IPS-15b (cell line): ENCODE measurements around the gene GPR183.

Source experiments
- H3K27me3 ChIP-seq: one replicate; pipeline ENCODE4 v1.6.1; 2013; ENCODE audit warnings: low read length; ENCODE audit not compliant: control insufficient read depth, insufficient read depth
- H3K36me3 ChIP-seq: one replicate; pipeline ENCODE4 v1.6.1; 2013; ENCODE audit warnings: low read length; ENCODE audit not compliant: control insufficient read depth, insufficient read depth
- H3K4me1 ChIP-seq: one replicate; pipeline ENCODE4 v1.6.1; 2013; ENCODE audit warnings: mild to moderate bottlenecking, low read length; ENCODE audit not compliant: control insufficient read depth, insufficient read depth
- H3K4me3 ChIP-seq: one replicate; pipeline ENCODE4 v1.5.1; 2013; ENCODE audit warnings: low read depth, low read length
- H3K9ac ChIP-seq: one replicate; pipeline ENCODE4 v1.6.1; 2013; ENCODE audit warnings: low read depth, mild to moderate bottlenecking, low read length
- H3K9me3 ChIP-seq: one replicate; pipeline ENCODE4 v1.6.1; 2013; ENCODE audit warnings: mild to moderate bottlenecking, low read length; ENCODE audit not compliant: control insufficient read depth, insufficient read depth

The GPR183 gene

DNA sequence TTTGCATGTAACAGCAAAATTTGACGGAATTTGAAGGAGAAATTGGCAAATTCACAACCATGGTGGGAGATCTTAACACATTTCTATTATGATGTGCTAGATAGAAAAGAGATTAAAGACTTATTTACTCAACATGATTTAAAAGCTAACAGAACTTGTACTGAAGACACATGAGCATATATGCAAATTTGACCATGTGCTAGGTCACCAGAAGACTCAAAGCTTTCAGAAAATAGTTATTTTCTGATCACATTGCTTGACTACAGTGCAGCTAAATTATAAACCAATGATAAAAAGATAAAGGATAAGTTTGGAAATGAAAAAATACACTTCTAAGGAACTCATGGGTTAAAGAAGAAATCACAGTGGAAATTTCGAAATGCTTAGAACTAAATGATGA lies 9.1 kb downstream of the GPR183 start:
- Histone ChIP-seq H3K36me3 (no peaks in the 10 kb centered on the region), H3K9me3 (no peaks in the 10 kb centered on the region), H3K27me3 (no peaks in the 10 kb centered on the region), H3K4me1 (no peaks in the 10 kb centered on the region), H3K9ac (no peak overlapping the region), H3K4me3 (no peak overlapping the region)

GRCh38 chr13:99297331-99297730 lies 9.9 kb downstream of the GPR183 start:
- Histone ChIP-seq H3K27me3 (no peaks in the 10 kb centered on the region), H3K36me3 (no peaks in the 10 kb centered on the region), H3K9me3 (no peaks in the 10 kb centered on the region), H3K4me1 (no peaks in the 10 kb centered on the region), H3K4me3 (no peak overlapping the region), H3K9ac (no peak overlapping the region)

- no peaks in the 10 kb centered on the region for H3K36me3 ChIP-seq
Measured at GRCh38 chr13:99296398-99296797, 10.8 kb downstream of the GPR183 start.

DNA sequence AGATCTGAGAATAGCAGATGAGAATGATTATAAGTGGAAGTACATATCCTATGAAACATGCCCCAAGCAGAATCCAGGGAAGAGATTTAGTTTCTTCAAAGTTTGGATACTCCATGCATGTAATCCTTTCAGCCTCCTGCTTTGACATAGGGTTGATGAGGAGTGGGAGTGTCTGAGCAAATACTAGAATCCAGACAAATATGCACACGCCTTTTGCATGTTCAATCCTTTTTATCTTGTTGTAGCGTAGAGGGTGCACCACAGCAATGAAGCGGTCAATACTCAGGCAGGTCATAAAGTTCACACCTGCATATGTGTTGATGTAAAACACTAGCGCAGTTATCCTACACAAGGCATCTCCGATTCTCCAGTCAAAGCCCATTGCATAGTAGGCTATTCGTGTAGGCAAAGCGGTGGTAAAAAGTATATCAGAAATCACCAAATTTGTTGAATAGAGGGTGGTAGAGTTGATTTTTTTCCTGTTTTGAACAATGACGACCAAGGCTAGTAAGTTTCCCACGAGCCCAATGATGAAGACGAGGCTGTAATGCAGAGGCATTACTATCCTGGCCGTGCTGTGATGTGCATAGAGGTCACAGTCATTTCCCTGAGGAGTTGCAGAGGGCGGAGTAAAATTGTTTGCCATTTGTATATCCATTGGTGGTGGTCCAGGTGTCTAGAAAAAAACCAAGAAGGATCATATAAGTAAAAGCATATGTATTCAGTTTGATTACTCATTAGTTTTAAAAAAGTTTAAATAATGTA lies 11.5 kb downstream of the GPR183 start:
- Histone ChIP-seq H3K36me3 (no peaks in the 10 kb centered on the region), H3K9ac (no peak overlapping the region), H3K9me3 (no peaks in the 10 kb centered on the region), H3K4me1 (no peaks in the 10 kb centered on the region), H3K4me3 (no peak overlapping the region), H3K27me3 (no peaks in the 10 kb centered on the region)

More at GRCh38 chr13:99296398-99296797, 10.8 kb downstream of the GPR183 start:
- Histone ChIP-seq H3K27me3 (no peaks in the 10 kb centered on the region), H3K9me3 (no peaks in the 10 kb centered on the region), H3K4me1 (no peaks in the 10 kb centered on the region), H3K4me3 (no peak overlapping the region), H3K9ac (no peak overlapping the region)

- no peak overlapping the region for H3K4me3 ChIP-seq
- H3K4me1 ChIP-seq = no peaks in the 10 kb centered on the region
- no peaks in the 10 kb centered on the region for H3K9me3 ChIP-seq
- H3K36me3 ChIP-seq = no peaks in the 10 kb centered on the region
- no peak overlapping the region for H3K9ac ChIP-seq
- no peaks in the 10 kb centered on the region for H3K27me3 ChIP-seq
Measured at GRCh38 chr13:99294958-99295357, 12.2 kb downstream of the GPR183 start.

GRCh38 chr13:99294198-99294597 lies 13.0 kb downstream of the GPR183 start:
- Histone ChIP-seq H3K9me3 (no peaks in the 10 kb centered on the region), H3K36me3 (no peaks in the 10 kb centered on the region), H3K9ac (no peak overlapping the region), H3K4me3 (no peak overlapping the region), H3K27me3 (no peaks in the 10 kb centered on the region), H3K4me1 (no peaks in the 10 kb centered on the region)

GRCh38 chr13:99293178-99293577 lies 14.0 kb downstream of the GPR183 start:
- Histone ChIP-seq H3K4me3 (no peak overlapping the region), H3K27me3 (no peaks in the 10 kb centered on the region), H3K9me3 (no peaks in the 10 kb centered on the region), H3K4me1 (no peaks in the 10 kb centered on the region), H3K36me3 (no peaks in the 10 kb centered on the region), H3K9ac (no peak overlapping the region)

DNA sequence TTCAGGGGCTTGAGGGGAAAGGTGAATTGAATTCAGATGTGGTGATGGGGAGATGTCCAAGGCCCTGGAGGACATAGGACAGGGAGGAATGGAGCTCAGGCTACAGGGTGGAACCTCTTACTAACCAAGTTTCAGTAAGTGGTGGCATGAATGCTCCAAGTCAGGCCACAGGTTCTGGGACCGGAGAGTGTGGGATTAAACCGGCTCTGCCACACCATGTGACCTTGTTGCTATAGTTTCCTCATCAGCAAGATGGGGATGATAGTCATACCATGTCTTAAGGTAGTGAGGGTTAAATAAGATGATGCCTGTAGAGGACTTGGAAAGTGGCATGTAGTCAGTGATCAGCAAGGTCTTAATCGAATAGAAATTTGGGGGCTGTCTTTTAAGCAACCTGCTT lies 16.3 kb downstream of the GPR183 start:
- no peaks in the 10 kb centered on the region for H3K9me3 ChIP-seq
- H3K4me3 ChIP-seq = no peak overlapping the region
- H3K36me3 ChIP-seq = no peaks in the 10 kb centered on the region
- H3K27me3 ChIP-seq = no peaks in the 10 kb centered on the region
- H3K9ac ChIP-seq = no peak overlapping the region
- H3K4me1 ChIP-seq = no peaks in the 10 kb centered on the region

DNA sequence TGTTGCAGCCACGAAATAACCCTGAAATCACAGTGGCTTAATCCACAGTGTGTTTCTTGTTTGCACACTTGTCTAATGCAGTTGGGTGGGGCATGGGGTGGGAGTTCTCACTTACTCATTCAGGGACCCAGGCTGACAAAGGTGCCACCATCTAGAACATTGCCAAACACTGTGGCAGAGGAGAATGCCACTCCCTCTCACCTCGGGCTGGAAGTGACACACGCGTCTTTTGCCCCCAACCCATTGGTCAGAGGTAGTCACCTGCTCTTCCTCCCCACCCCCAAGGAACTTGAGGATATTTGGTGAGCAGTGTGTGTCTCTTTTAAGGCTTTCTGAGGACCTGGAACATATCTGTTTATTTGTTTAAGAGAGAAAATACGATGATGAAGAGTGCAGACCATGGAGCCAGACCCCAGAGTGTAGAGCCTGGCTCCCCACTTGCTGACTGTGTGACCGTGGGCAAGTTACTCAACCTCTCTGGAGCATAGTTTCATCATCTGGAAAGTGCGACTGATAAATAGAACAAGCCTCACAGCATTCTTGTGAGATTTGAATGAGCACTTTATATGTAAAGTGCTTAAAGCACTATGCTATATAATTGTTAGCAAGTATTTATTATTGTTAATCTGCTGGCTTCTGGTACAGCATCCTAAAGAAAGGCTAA lies 17.4 kb downstream of the GPR183 start:
- no peak overlapping the region for H3K4me3 ChIP-seq
- H3K9me3 ChIP-seq = no peaks in the 10 kb centered on the region
- no peaks in the 10 kb centered on the region for H3K27me3 ChIP-seq
- no peak overlapping the region for H3K9ac ChIP-seq
- no peaks in the 10 kb centered on the region for H3K4me1 ChIP-seq
- H3K36me3 ChIP-seq = no peaks in the 10 kb centered on the region

- no peak overlapping the region for H3K4me3 ChIP-seq
- H3K9me3 ChIP-seq = no peaks in the 10 kb centered on the region
- H3K4me1 ChIP-seq = no peaks in the 10 kb centered on the region
- no peaks in the 10 kb centered on the region for H3K36me3 ChIP-seq
- H3K27me3 ChIP-seq = no peaks in the 10 kb centered on the region
- H3K9ac ChIP-seq = no peak overlapping the region
Measured at GRCh38 chr13:99289271-99289670, 17.9 kb downstream of the GPR183 start.

DNA sequence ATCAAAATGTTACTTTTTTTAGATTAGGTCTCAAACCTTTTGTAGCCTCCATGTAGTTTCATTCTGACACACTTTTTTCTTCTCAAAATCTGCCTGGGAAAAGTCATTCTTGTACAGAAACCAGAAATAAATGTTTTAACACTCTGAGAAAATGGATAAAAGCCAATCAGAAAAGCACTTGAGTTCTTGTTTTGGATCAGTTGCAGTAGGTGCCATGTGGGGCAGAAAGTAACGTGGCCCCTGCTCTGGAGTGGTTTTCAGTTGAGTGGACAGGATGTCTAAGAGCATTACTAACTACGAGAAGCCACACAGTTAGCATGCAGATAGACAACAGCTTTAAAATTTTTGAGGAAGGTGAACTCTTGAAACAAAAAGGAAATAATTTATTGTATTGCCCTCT lies 19.1 kb downstream of the GPR183 start:
- Histone ChIP-seq H3K36me3 (no peaks in the 10 kb centered on the region), H3K4me3 (no peak overlapping the region), H3K4me1 (no peaks in the 10 kb centered on the region), H3K9me3 (no peaks in the 10 kb centered on the region), H3K27me3 (no peaks in the 10 kb centered on the region), H3K9ac (no peak overlapping the region)

- no peaks in the 10 kb centered on the region for H3K36me3 ChIP-seq
- no peak overlapping the region for H3K4me3 ChIP-seq
Measured at GRCh38 chr13:99287551-99287950, 19.6 kb downstream of the GPR183 start.

More at GRCh38 chr13:99287551-99287950, 19.6 kb downstream of the GPR183 start:
- Histone ChIP-seq H3K27me3 (no peaks in the 10 kb centered on the region), H3K4me1 (no peaks in the 10 kb centered on the region), H3K9ac (no peak overlapping the region), H3K9me3 (no peaks in the 10 kb centered on the region)
